Renal cortex interstitium (tissue), 11 donors: ENCODE data around the gene ACVR2A. TPM values are rescaled to one million over a fixed set of nuclear protein-coding genes. Genes with fewer than 3 reads are reported as not detected.

Experiments used
- DNase-seq, 11 donors: peaks; one replicate each; pipeline ENCODE4 v3.0.0-alpha.2; 2013; ENCODE audit warnings: low read depth in 9 of 11, low spot score in 4 of 11; ENCODE audit errors: extremely low read depth in 1 of 11
- polyA plus RNA-seq, 3 donors: library from polyadenylated mRNA; unstranded; fragments of 120-200 nt; gene quantifications; one replicate each; pipeline ENCODE4 v1.2.1, GENCODE V29; 2013; ENCODE audit not compliant: insufficient read length in 3 of 3

The ACVR2A gene
- polyA plus RNA-seq, 3 donors, result 20.7 to 27.8 (median 25.1) TPM

DNA sequence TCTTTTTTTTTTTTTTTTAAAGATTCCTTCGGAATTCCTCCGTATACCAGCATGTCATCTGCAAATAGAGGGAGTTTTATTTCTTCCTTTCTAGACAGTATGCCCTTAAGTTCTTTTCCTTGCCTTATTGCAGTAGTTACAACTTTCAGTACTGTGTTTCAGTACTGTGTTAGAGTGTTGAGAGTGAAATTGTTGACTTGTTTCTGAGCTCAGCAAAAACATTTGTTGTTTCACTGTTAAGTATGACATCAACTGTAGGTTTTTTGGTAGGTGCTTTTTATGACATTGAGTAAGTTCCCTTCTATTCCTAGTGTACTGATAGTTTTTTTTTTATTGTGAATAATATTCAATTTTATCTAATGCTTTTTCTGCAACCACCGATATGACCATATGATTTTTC lies 43.9 kb downstream of the ACVR2A start:
- no peak for DNase-seq

DNA sequence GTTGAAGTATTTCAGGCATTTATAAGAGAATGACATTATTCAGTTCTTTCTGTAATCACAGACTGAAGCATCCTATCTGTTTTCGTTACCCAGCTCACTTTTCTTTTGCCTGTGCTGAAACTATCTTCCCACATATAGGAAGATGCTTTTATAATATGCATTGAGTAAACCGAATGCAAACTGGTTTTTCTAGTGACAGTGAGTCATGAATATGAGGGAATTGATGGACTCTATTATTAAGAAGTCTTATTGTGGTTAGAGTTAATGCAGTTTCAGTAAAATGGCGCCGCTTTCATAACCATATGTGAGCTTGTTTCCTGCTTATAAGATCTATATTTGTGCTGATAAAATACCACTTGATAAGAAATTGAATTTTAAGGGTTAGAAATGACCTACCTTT lies 59.2 kb downstream of the ACVR2A start:
- no peak for DNase-seq

DNA sequence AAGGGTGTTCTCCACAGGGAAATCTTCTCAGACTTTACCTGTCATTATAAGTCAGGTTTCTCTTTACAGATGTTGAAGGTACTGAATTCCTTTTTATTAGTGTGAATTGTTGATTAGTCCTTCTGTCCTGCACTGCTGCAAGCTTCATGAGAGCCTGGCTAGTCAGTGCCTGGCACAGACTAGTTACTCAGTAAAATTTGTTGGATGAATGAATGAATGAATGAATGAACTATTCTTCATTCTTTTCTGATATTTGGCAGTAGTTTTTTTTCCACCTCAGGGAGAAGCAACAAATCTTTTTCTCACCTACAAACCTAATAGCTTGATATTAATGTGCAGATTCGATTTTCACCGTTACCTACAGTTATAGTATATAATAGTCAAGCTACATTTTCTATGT lies 64.3 kb downstream of the ACVR2A start:
- DNase-seq, result no peak

DNA sequence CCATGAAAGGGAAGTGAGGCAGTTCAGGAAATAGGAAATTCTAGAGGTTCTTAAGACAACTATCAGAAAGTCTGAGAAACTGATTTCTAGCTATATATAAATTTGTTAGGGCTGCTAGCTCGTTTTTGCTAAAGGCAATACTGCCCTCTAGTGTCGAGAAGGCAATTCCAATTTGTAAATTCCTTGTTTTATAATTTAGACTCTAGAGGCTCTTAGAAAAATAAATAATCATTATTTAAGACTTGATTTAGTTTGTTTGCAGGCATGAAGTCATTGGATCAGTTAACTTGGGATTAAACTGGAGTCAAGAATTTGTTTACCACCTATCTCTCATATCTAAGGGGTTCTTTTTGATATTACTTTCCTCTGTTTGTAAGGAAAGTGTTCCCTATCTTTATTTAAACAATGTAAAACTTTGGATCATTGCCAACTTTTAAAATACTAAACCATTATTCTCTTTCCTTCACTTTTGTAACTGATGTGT lies 66.2 kb downstream of the ACVR2A start:
- peak; percentile 36 to 76 (median 57) for DNase-seq

DNA sequence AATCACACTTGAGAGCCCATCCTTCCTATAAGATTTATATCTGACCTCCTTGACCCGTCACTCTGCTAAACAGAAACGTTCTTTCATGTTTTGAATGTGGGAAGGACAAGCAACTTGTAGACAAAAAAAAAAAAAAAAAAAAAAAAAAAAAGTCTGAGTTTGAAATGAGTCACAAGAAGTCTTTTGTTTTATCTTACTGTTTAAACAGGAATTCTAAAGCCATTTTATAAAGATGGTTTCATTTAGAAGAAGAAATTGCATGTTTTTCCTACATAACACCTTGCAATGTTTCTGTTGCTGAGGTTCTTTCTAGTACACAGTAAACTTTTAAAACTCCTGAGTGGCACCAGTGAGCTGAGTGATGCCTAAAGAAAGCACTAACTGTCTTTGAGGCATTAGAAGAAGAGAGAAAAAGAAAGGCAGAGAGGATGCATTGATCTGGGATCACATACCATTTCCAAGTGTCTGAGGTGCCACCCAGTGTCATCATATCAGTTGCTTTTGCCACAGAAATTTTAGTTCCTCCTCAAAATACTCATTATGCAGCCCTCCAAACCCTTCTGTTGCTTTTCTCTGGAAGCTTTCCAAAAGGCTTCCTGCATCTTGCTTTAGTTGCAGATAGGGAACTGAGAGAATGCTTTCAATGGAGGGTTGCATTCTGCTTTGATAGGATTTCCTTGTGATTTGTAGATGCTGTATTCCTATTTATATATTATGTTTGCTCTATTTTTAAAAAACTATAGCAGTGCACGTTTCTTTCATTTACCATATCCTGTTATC lies 69.1 kb downstream of the ACVR2A start:
- DNase-seq, result peak in 1 of 11 donors; percentile 9

DNA sequence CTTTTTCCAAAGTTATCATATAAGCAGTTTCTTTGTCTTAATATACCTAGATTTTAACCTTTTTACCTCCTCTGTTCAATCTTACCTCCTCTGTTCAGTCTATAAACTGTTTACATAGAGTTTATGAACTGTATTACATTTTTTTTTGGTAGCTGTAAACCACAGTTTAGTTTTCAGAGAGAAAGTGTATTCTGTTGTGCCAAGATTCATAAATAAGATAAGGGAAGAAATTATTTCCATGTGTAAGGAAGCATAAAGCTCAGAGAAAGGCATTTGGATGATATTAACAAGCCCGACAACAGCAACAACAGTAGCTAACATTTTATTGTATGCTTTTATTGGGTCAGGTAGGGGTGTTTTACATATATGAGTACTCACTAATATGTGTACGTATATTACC lies 71.2 kb downstream of the ACVR2A start:
- DNase-seq, result no peak

DNA sequence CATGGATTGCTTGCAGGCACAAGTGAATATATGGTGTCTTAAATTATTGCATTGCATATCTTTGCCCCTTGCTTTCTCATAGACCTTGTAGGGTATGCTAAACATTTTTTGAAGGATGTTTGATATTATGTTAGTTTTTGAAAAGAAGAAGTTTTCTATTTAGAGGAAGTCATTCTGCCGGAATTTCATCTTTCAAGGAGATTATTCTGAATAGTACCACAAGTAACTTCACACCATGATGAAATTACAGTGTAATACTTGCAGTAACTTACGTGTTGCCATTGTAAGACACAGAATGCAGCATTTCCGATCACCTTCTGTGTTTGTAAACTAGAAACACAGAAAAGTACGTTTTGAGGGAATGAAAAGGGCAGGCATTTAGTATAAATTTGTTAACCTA lies 71.9 kb downstream of the ACVR2A start:
- no peak for DNase-seq

DNA sequence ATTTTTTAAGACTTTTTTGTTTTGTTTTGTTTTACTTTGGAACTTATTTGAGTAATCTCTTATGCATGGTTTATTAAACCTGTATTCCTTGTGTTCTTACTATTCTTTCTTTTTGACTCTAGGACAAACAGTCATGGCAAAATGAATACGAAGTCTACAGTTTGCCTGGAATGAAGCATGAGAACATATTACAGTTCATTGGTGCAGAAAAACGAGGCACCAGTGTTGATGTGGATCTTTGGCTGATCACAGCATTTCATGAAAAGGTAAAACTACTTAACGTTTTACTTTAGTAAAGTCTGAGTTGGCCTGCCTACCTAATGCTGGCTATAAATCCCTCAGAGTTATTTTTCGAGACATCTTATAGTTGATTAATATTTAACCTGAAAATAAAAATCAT lies 72.3 kb downstream of the ACVR2A start:
- DNase-seq, result peak in 3 of 11 donors; percentile 18 to 20 (median 18)

DNA sequence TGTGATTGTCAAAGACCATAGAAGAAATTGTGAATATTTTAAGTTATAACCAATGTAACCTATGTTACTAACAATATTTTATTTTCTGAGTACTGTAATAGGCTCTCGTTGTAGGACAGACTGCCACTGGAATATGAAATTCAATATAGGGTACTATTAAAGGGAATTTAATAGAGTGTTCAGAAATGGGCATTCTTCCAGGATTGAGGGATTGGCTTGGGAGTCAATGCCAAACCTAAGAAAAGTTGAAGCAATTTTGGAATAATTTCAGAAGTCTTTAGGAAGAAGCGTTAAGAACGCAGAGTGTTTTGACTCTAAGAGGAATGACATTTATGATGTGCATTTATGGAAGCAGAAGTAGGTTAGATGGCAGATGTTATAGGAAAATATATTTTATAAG lies 79.0 kb downstream of the ACVR2A start:
- no peak for DNase-seq

DNA sequence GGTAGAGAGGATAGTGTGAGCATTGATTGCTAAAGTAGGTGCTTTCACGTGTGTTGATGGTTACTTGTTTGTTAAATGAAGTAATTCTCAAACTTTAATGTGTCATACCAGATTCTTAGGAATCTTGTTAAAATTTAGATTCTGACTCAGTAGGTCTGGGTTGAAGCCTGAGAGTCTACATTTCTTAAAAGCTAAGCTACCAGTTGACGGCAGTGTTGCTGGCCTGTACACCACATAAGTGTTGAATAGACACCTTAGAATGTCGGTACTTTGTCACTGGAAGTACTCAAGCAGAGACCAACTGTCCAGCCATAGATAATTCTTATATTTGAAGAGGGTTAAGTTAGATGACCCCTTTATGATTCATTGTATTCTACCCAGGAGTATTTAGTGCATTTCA lies 79.8 kb downstream of the ACVR2A start:
- no peak for DNase-seq

DNA sequence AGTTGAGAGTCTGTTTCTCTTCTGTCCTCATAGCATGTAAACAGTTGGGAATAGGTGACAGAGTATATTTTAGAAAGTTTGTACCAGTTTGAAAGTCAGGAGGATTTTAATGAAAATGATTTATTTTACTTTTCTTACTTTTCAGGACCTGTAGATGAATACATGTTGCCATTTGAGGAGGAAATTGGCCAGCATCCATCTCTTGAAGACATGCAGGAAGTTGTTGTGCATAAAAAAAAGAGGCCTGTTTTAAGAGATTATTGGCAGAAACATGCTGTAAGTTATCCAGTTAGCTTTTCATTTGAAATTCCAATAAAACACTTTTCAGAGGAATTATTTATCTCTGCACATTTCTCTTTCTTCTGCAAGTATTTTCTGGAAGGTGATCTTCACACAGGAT lies 81.1 kb downstream of the ACVR2A start:
- peak in 1 of 11 donors; percentile 4 for DNase-seq

DNA sequence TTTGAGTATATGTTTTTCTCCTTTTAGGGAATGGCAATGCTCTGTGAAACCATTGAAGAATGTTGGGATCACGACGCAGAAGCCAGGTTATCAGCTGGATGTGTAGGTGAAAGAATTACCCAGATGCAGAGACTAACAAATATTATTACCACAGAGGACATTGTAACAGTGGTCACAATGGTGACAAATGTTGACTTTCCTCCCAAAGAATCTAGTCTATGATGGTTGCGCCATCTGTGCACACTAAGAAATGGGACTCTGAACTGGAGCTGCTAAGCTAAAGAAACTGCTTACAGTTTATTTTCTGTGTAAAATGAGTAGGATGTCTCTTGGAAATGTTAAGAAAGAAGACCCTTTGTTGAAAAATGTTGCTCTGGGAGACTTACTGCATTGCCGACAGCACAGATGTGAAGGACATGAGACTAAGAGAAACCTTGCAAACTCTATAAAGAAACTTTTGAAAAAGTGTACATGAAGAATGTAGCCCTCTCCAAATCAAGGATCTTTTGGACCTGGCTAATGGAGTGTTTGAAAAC lies 82.3 kb downstream of the ACVR2A start:
- no peak for DNase-seq

DNA sequence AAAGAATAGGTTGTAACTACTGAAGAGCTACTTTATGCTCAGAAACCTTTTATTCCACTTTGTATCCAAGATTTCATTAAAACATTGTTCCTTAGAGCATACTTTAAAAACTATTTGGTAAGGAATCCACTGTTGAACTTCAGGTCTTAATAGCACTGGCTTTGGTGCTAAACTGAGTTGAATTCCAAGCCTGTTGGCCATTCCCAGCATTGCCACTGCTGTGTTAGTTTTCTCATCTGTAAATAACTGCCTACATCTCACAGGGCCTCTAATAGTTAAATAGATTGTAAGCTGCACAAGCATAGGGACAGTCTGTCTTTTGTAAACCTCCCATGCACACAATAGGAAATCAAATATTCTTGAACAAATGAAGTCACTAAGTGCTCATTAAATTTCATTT lies 89.1 kb downstream of the ACVR2A start:
- no peak for DNase-seq

DNA sequence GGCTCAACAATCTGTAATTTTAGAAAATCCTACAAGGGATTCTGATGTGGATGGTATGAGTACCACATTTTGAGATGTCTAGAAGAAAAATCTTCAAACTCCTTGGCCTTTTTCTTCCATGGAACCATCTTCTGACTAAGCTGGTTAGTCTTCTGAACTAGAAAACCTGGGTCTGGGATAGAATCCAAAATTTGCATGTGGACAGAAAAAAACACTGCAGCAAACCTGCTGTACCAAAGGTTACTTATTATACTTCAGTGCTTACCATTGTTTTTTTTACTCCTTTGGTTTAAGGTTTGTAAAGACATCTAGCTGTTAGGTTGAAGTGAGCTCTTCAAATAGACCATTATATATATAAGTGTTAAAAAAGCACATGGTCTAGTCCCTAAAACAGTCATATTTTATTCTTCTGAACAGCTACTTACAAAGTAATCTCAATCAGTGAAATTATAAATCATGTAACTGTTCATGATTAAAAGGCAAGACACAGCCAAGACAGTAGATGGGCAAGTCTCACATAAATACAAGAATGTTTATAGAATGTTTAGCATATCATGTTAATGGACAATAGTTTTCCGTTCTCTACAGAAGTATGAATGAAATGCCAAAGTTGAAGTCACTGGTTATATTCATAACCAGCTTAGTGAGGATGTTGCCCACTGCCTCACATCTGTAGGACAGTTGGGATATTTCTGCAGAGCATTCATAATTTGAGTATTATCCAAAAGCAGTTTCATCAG lies 90.2 kb downstream of the ACVR2A start:
- DNase-seq, result no peak

DNA sequence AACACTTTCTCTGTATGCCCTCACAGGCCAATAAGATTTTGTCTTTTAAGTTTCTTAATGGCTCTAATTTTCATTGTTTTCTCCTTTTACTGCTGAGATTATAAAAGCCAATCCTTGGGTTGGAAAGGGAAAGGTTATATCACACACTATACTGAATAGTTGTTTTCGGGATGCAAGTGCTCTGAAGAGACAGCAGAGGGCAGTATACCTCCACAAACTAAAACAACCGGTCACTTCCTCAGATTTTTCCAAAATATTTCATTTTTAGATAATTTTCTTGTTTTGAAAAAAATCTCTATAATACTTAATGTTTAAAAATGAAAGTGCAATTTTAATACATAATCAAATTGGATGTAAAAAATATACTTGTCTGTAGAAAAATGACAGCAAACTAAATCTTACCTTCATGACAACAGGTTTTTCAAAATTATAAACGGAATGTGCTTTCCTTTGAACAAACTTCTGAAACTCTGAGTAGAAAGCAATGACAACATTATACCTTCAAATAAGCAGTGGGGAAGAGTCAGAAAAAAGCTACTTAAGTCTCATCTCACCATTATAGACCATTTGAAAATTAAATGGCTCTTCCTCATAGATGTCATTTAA lies 93.0 kb downstream of the ACVR2A start:
- DNase-seq, result peak in 2 of 11 donors; percentile 12 to 22

DNA sequence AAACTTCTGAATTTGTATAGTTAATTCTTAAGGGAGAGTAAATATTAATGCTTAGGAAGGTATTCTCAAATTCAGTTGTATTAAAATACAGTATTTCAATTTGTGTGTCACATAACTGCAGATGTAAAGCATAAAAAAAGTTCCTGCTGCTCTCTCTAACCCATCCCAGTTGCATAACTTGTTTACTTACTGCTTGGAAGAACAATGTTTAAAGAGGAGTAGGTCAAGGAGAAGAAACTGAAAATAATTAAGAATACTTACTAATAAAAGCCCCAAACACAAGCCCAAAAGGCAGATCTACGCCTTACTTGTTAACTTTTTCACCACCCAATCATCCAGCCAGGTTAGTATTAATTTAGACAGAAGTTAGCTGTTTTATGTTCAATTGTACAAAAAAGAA lies 94.5 kb downstream of the ACVR2A start:
- no peak for DNase-seq

DNA sequence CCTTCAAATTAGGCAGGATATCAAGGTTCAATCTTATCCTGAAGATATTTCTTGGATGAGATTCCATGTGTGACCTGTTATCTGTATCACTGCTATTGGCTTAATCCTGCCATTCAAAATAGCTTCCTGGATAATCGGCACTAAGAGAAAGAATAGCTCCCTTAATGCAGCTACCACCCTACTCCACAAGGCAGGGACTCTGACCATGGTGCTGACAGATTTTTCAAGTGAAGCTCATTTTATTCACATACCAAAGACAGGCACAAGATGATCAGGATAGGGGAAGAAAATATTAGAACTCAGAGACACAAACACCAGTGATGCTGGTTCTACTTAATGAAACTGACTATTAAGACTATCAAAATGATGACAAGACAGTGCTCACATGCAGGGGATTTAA lies 100.8 kb downstream of the ACVR2A start:
- peak in 2 of 11 donors; percentile 9 to 12 for DNase-seq

DNA sequence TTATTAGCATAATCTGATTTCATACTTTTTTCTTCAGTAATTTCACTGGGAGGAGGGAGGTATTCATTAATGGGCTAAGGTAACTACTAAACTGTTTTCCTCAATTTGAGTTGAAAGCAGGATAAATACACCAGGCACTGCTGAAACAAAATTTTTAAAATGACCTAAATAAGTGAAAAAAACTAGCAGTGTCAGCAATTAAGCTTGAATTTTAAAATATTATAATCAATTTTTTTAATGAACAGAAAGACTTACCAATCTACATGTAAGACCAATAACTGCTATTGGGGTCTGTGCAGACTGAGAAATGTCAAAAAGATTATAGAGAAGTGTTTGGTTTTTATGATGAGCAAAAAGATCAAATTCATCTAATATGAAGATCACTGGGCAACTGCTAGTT lies 107.3 kb downstream of the ACVR2A start:
- no peak for DNase-seq

DNA sequence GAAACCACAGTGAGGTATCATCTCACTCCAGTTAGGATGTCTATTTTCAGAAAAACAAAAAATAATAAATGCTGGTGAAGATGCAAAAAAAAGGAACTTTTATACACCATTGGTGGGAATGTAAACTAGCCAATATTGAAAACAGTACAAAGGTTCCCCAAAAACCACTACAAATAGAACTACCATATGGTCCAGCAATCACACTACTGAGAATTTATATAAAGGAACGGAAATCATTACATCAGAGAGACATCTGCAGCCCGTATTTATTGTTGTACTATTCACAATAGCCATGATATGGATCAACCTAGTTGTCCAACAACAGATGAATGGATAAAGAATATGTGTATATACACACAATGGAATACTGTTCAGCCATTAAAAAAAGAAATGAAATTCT lies 123.7 kb downstream of the ACVR2A start:
- no peak for DNase-seq

DNA sequence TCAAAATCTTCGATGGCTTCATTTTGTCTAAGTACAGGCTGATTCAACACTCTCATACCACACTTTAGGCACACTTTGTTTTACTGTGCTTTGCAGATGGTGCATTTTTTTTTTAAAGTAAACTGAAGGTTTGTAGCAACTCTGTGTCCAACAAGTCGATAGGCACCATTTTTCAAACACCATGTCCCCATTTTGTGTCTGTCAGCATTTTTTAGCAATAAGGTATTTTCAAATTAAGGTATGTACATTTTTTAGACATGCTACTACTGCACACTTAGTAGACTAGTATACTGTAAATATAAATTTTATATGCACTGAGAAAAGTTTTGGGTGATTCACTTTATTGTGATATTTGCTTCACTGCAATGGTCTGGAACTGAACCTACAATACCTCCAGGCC lies 131.3 kb downstream of the ACVR2A start:
- no peak for DNase-seq
